Karpas-422 (cell line): Measurements from ENCODE around the gene PAGR1. TPM values are rescaled to one million over a fixed set of nuclear protein-coding genes. Genes with fewer than 3 reads are reported as not detected.
"Not testable (repeated sequence)": the region's sequence is repeated elsewhere in the genome, so short reads cannot be mapped to it uniquely, and the experiment has no call there.

Source experiments
- DNase-seq: peaks from one replicate; pipeline ENCODE4 v3.0.0-alpha.2; 2015
- H2AFZ ChIP-seq: fragments of 200-600 bp; sonication (generic); 2 replicates; pipeline ENCODE4 v1.6.1; 2014; ENCODE audit warnings: antibody characterized with exemption, low read length, mixed read lengths
- H3K27ac ChIP-seq: fragments of 200-600 bp; sonication (generic); 2 replicates; pipeline ENCODE4 v1.5.1; 2014; ENCODE audit warnings: mild to moderate bottlenecking, low read length, moderate library complexity
- H3K27me3 ChIP-seq: fragments of 200-600 bp; sonication (generic); 2 replicates; pipeline ENCODE4 v1.6.1; 2014; ENCODE audit warnings: low read length, mixed read lengths
- H3K36me3 ChIP-seq: fragments of 200-600 bp; sonication (generic); 2 replicates; pipeline ENCODE4 v1.6.1; 2014; ENCODE audit warnings: low read length, mixed read lengths; ENCODE audit not compliant: insufficient read depth
- H3K4me1 ChIP-seq: fragments of 200-600 bp; sonication (generic); 2 replicates; pipeline ENCODE4 v1.6.1; 2014; ENCODE audit warnings: mild to moderate bottlenecking, low read length, mixed read lengths
- H3K4me2 ChIP-seq: fragments of 200-600 bp; sonication (generic); 2 replicates; pipeline ENCODE4 v1.6.1; 2014; ENCODE audit warnings: low read length, low read depth, mild to moderate bottlenecking; ENCODE audit not compliant: poor library complexity, severe bottlenecking
- H3K4me3 ChIP-seq: fragments of 200-600 bp; sonication (generic); 2 replicates; pipeline ENCODE4 v1.5.1; 2014; ENCODE audit warnings: mild to moderate bottlenecking, antibody characterized with exemption, low read length, mixed read lengths
- H3K79me2 ChIP-seq: fragments of 200-600 bp; sonication (generic); 2 replicates; pipeline ENCODE4 v1.6.1; 2014; ENCODE audit warnings: mild to moderate bottlenecking, low read length, mixed read lengths
- H3K9ac ChIP-seq: fragments of 200-600 bp; sonication (generic); 2 replicates; pipeline ENCODE4 v1.6.0; 2014; ENCODE audit warnings: low read length
- H3K9me2 ChIP-seq: fragments of 200-600 bp; sonication (generic), shearing (Covaris generic); replicated peaks from 2 replicates; pipeline ENCODE4 v1.6.0; 2014; ENCODE audit warnings: mild to moderate bottlenecking, low read length, moderate library complexity; ENCODE audit not compliant: insufficient read depth
- H3K9me3 ChIP-seq: fragments of 300-700, 200-600 bp; sonication (generic); 2 replicates; pipeline ENCODE4 v1.6.1; 2014; ENCODE audit warnings: low read length, mixed read lengths
- H4K20me1 ChIP-seq: fragments of 200-600 bp; sonication (generic); 2 replicates; pipeline ENCODE4 v1.6.1; 2014; ENCODE audit warnings: mild to moderate bottlenecking, antibody characterized with exemption, low read length, low read depth; ENCODE audit not compliant: insufficient read depth
- total RNA-seq: library from RNA; depleted of rRNA; stranded (reverse); fragments of >200 nt; shearing (Covaris generic); gene quantifications from 2 replicates; pipeline ENCODE4 v1.2.3, GENCODE V29; 2014; ENCODE audit warnings: low replicate concordance

Gene PAGR1
- total RNA-seq, 1 experiment from 2014 or later: 25.4 TPM

DNA sequence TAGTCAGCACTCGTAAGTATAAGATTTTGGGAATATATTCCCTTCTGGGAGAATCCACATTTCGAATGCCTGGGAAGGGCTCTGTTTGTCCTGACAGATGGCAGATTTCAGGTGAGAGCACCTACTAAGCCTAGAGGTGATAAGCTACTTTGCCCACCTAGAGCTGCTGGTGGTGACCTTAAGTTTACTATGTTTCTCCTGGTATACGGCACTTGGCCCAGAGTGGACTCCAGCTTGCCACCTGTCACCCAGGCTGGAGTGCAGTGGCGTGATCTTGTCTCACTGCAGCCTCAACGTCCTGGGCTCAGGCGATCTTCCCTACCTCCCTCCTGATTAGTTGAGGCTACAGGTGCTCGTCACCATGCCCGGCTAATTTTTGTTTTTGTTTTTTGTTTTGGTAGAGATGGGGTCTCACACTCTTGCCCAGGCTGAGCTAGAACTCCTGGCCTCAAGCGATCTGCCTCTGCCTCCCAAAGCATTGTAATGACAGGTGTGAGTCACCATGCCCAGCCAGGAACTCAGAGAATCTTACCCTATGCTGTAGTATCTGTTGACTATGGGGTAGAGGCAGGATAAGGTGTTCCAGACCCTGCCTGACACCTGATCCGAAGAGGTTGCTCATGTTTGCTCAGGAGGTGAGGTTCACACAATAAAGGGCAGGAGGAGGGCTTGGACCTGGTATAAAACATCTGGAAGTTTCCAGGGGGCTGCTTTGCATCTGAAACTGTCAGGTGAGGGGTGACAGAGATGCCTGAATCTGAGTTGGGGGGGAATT, 38.2 kb upstream of the PAGR1 start, which contains the start of gene ZG16:
Gene ZG16 (plus strand): TSS at position 681 of the 775 bp plus-strand sequence. CDS start 1,011 bp downstream, outside the sequence.
- no peaks in the 10 kb centered on the region for H3K36me3 ChIP-seq
- H3K4me3 ChIP-seq: no peak within 1 kb of the TSS
- no peaks in the 10 kb centered on the region for H3K27me3 ChIP-seq
- H3K9me2 ChIP-seq: no peaks in the 10 kb centered on the region
- no peak within 1 kb of the TSS for H3K4me2 ChIP-seq
- H4K20me1 ChIP-seq: no peaks in the 10 kb centered on the region
- no peak within 1 kb of the TSS for H3K9ac ChIP-seq
- no peak within 1 kb of the TSS for H3K27ac ChIP-seq
- H2AFZ ChIP-seq: no peak within 1 kb of the TSS
- H3K79me2 ChIP-seq: no peaks in the 10 kb centered on the region
- H3K4me1 ChIP-seq: no peaks in the 10 kb centered on the region
- H3K9me3 ChIP-seq: no peaks in the 10 kb centered on the region
- DNase-seq: no peak

DNA sequence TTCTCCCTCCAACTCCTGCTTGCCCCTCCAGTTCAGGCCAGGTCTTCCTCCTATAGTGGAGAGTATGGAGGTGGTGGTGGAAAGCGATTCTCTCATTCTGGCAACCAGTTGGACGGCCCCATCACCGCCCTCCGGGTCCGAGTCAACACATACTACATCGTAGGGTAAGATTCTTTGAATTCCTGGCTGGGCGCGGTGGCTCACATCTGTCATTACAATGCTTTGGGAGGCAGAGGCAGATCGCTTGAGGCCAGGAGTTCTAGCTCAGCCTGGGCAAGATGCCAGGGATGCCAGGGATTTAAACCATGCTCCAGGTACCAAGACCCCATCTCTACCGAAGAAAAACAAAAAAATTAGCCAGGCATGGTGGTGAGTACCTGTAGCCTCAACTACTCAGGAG, 36.5 kb upstream of the PAGR1 start:
- Histone ChIP-seq H3K27me3 (no peaks in the 10 kb centered on the region), H2AFZ (no peak overlapping the region), H3K9me2 (no peaks in the 10 kb centered on the region), H3K36me3 (no peaks in the 10 kb centered on the region), H3K4me1 (no peaks in the 10 kb centered on the region), H3K9ac (no peak overlapping the region), H3K27ac (no peak overlapping the region), H4K20me1 (no peaks in the 10 kb centered on the region), H3K79me2 (no peaks in the 10 kb centered on the region), H3K4me3 (no peak overlapping the region), H3K9me3 (no peaks in the 10 kb centered on the region), H3K4me2 (no peak overlapping the region)
- DNase-seq: no peak

DNA sequence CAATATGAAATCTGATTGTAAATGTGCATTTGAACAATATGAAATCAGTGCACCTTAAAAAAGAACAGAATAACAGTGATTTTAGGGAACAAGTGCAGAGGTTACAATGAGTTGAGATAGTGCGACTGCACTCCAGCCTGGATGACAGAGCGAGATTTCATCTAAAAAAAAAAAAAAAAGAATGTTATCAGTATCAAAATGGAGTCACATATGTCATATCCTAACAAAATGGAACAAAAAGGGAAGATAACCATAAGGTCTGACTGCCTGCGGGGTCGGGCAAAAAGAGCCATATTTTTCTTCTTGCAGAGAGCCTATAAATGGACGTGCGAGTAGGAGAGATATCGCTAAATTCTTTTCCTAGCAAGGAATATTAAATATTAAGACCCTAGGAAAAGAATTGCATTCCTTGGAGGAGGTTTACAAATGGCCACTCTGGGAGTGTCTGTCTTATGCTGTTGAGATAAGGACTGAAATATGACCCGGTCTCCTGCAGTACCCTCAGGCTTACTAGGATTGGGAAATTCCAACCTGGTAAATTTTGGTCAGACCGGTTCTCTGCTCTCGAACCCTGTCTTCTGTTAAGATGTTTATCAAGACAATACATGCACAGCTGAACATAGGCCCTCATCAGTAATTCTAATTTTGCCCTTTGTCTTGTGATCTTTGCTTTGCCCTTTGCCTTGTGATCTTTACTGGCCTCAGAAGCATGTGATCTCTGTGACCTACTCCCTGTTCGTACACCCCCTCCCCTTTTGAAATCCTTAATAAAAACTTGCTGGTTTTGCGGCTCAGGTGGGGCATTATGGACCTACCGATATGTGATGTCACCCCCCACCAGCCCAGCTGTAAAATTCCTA, 32.6 kb upstream of the PAGR1 start:
- not testable (repeated sequence) for H3K4me2 ChIP-seq, H2AFZ ChIP-seq, H3K4me3 ChIP-seq, H3K4me1 ChIP-seq, H3K79me2 ChIP-seq, H3K9me3 ChIP-seq, H3K9ac ChIP-seq, H3K36me3 ChIP-seq, H3K27ac ChIP-seq, H4K20me1 ChIP-seq, H3K27me3 ChIP-seq, DNase-seq, H3K9me2 ChIP-seq

DNA sequence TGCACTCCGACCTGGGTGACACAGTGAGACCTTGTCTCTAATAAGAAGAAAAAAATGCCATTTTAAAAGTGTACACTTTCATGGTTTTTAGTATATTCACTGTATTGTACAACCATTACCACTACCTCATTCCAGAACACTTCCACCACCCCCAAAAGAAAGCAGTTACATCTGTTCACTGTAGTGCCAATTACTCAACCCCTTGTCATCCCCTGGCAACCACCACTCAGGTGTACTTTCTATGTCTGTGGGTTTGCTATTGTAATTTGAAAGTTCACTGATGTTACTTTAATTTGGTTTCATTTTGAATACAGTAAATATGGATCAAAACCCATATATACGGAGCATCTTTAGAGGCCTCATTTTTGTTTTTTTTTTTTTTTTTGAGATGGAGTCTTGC, 31.8 kb upstream of the PAGR1 start:
- no peaks in the 10 kb centered on the region for H3K27me3 ChIP-seq
- H2AFZ ChIP-seq: no peak overlapping the region
- no peak overlapping the region for H3K4me3 ChIP-seq
- H3K36me3 ChIP-seq: no peaks in the 10 kb centered on the region
- no peaks in the 10 kb centered on the region for H3K9me3 ChIP-seq
- no peak overlapping the region for H3K27ac ChIP-seq
- no peaks in the 10 kb centered on the region for H4K20me1 ChIP-seq
- no peak for DNase-seq
- H3K4me2 ChIP-seq: no peak overlapping the region
- no peak overlapping the region for H3K9ac ChIP-seq
- no peaks in the 10 kb centered on the region for H3K9me2 ChIP-seq
- H3K4me1 ChIP-seq: no peaks in the 10 kb centered on the region
- no peaks in the 10 kb centered on the region for H3K79me2 ChIP-seq

DNA sequence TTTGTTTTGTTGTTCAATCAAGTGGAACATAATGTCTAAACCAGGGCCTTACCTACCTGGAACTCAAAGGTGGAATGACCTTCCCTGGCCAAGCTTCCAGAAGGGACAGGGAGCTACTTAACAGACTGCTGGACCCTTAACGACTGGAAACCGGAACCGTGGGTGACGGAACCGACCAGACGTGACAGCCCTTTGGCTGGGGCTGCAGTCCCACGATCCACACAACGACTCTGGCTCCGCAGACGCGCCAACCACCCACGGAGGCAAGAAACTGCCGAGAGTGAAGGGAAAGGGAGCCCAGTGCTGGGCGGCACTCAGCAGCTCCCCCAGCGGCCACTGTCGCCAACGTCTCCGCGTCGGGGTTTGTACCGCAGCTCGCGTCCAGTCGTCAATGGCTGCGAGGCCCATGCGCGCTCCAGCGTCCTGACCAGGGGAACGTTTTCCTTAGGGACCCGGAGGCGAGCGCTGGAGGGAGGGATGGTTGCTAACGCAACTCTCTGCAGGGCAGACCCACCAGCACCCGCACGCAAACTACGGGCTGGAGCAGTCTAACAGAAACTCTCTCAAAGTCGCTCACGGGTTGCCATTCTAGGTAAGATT, 31.0 kb upstream of the PAGR1 start:
- Histone ChIP-seq H3K36me3 (no peaks in the 10 kb centered on the region), H3K9me2 (no peaks in the 10 kb centered on the region), H4K20me1 (no peaks in the 10 kb centered on the region), H3K27me3 (no peaks in the 10 kb centered on the region), H3K9me3 (no peaks in the 10 kb centered on the region), H3K9ac (no peak overlapping the region), H3K27ac (no peak overlapping the region), H2AFZ (no peak overlapping the region), H3K4me3 (no peak overlapping the region), H3K4me1 (peaks cover 6% of the 10 kb centered on the region), H3K79me2 (no peaks in the 10 kb centered on the region), H3K4me2 (no peak overlapping the region)
- no peak for DNase-seq

DNA sequence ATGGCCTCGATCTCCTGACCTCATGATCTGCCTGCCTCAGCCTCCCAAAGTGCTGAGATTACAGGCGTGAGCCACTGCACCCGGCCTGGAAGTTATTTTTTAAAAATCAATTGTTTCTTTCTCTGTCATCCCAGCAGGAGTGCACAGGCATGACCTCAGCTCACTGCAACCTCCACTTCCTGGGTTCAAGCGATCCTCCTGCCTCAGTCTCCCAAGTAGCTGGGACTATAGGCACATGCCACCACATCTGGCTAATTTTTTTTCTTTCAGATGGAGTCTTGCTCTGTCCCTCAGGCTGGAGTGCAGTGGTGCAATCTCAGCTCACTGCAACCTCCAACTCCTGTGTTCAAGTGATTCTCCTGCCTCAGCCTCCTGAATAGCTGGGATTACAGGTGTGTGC, 28.8 kb upstream of the PAGR1 start:
- Histone ChIP-seq H3K79me2 (peaks cover 16% of the 10 kb centered on the region), H3K4me1 (peaks cover 13% of the 10 kb centered on the region)
- not testable (repeated sequence) for H3K9ac ChIP-seq, H3K4me2 ChIP-seq, H3K36me3 ChIP-seq, H3K27ac ChIP-seq, H4K20me1 ChIP-seq, H2AFZ ChIP-seq, H3K9me3 ChIP-seq, H3K4me3 ChIP-seq, H3K9me2 ChIP-seq, DNase-seq, H3K27me3 ChIP-seq

GRCh38 chr16:29789775-29790182, 26.2 kb upstream of the PAGR1 start:
- Histone ChIP-seq H3K4me1 (peaks cover 21% of the 10 kb centered on the region), H3K27me3 (no peaks in the 10 kb centered on the region), H3K9ac (peak overlapping the region; percentile 90), H2AFZ (peak overlapping the region; percentile 91), H4K20me1 (peaks cover 2% of the 10 kb centered on the region; the same call in 1 of the 2 replicates), H3K9me3 (no peaks in the 10 kb centered on the region), H3K79me2 (peaks cover 42% of the 10 kb centered on the region), H3K4me3 (peak overlapping the region; percentile 89), H3K27ac (peak overlapping the region; percentile 41), H3K4me2 (peak overlapping the region; percentile 86), H3K9me2 (no peaks in the 10 kb centered on the region), H3K36me3 (peaks cover 18% of the 10 kb centered on the region)
- no peak for DNase-seq
